ENCODE results near the gene MBOAT7. TPM values are rescaled to one million over a fixed set of nuclear protein-coding genes. Genes with fewer than 3 reads are reported as not detected.
A peak's percentile ranks its signal among the peaks of the same experiment; 100 is the strongest.
"Not testable (repeated sequence)": the region's sequence is repeated elsewhere in the genome, so short reads cannot be mapped to it uniquely, and the experiment has no call there.

The MBOAT7 gene
- total and polyA plus RNA-seq, 4 donors: 39.0 to 154 (median 73.3) TPM

GRCh38 chr19:54230031-54230430 lies 40.7 kb upstream of the MBOAT7 start:
- no peaks in the 10 kb centered on the region for H3K9me3 ChIP-seq (ENCODE audit: control insufficient read depth in 4 of 4, insufficient read depth in 3 of 4, low read length in 3 of 4)
- H3K4me3 ChIP-seq: no peak overlapping the region
- H3K4me1 ChIP-seq (ENCODE audit: control insufficient read depth in 5 of 5, insufficient read depth in 5 of 5, low read length in 5 of 5): no peaks in the 10 kb centered on the region
- no peak for TF ChIP-seq CTCF (IDR thresholded peaks at IDR 0.05; ENCODE audit: control extremely low read depth, extremely low read depth)
- H3K36me3 ChIP-seq (ENCODE audit: control insufficient read depth in 4 of 4, insufficient read depth in 4 of 4, low read length in 4 of 4): no peaks in the 10 kb centered on the region
- no peak for ATAC-seq (ENCODE audit: insufficient read depth, low FRiP score)
- DNase-seq: no peak
- no peak overlapping the region for H3K27ac ChIP-seq (ENCODE audit: low read depth in 1 of 2, low read length in 1 of 2)
- peak overlapping the region in 1 of 2 donors; percentile 16 for H3K9ac ChIP-seq (ENCODE audit: insufficient read depth in 1 of 2, low read length in 2 of 2)
- peaks cover 0 to 5% (median 0%) of the 10 kb centered on the region in 3 donors for H3K27me3 ChIP-seq (ENCODE audit: control insufficient read depth in 3 of 3, insufficient read depth in 3 of 3, low read length in 2 of 3)
- WGBS, 2 donors: 86 to 93% methylated on average over 7 of the region's 7 CpGs

- peaks cover 0 to 5% (median 0%) of the 10 kb centered on the region in 3 donors for H3K27me3 ChIP-seq (ENCODE audit: control insufficient read depth in 3 of 3, insufficient read depth in 3 of 3, low read length in 2 of 3)
- ATAC-seq (ENCODE audit: insufficient read depth, low FRiP score): no peak
- 88 to 92% methylated on average over 8 of the region's 8 CpGs for WGBS, 2 donors
- no peaks in the 10 kb centered on the region for H3K36me3 ChIP-seq (ENCODE audit: control insufficient read depth in 4 of 4, insufficient read depth in 4 of 4, low read length in 4 of 4)
- no peak overlapping the region for H3K4me3 ChIP-seq
- H3K4me1 ChIP-seq (ENCODE audit: control insufficient read depth in 5 of 5, insufficient read depth in 5 of 5, low read length in 5 of 5): no peaks in the 10 kb centered on the region
- TF ChIP-seq CTCF (IDR thresholded peaks at IDR 0.05; ENCODE audit: control extremely low read depth, extremely low read depth): no peak
- no peak overlapping the region for H3K9ac ChIP-seq (ENCODE audit: insufficient read depth in 1 of 2, low read length in 2 of 2)
- H3K27ac ChIP-seq (ENCODE audit: low read depth in 1 of 2, low read length in 1 of 2): no peak overlapping the region
- no peak for DNase-seq
- H3K9me3 ChIP-seq (ENCODE audit: control insufficient read depth in 4 of 4, insufficient read depth in 3 of 4, low read length in 3 of 4): no peaks in the 10 kb centered on the region
Measured at GRCh38 chr19:54229146-54229545, 39.8 kb upstream of the MBOAT7 start.

DNA sequence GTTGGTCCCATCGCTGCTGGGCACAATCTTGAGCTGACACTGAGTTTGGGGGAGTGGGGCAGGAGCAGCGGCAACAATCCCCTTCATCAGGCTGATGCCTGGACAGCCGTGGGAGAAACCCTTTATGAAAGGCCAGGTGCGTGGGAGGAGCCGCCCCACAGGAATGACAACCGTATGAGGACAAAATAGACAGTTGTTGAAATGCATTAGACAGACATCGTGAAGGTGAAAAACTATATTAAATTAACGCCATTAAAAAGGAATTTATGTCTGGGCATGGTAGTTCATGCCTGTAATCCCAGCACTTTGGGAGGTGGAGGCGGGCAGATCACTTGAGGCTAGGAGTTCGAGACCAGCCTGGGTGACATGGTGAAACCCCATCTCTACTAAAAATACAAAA lies 35.2 kb upstream of the MBOAT7 start:
- not testable (repeated sequence) for H3K4me3 ChIP-seq; H3K9ac ChIP-seq (ENCODE audit: insufficient read depth in 1 of 2, low read length in 2 of 2); DNase-seq; H3K36me3 ChIP-seq (ENCODE audit: control insufficient read depth in 4 of 4, insufficient read depth in 4 of 4, low read length in 4 of 4); ATAC-seq (ENCODE audit: insufficient read depth, low FRiP score); H3K27ac ChIP-seq (ENCODE audit: low read depth in 1 of 2, low read length in 1 of 2); H3K27me3 ChIP-seq (ENCODE audit: control insufficient read depth in 3 of 3, insufficient read depth in 3 of 3, low read length in 2 of 3); H3K9me3 ChIP-seq (ENCODE audit: control insufficient read depth in 4 of 4, insufficient read depth in 3 of 4, low read length in 3 of 4); H3K4me1 ChIP-seq (ENCODE audit: control insufficient read depth in 5 of 5, insufficient read depth in 5 of 5, low read length in 5 of 5)
- WGBS, 2 donors: 77 to 85% methylated on average over 9 to 10 of the region's 10 CpGs

- H3K4me3 ChIP-seq; H3K9me3 ChIP-seq (ENCODE audit: control insufficient read depth in 4 of 4, insufficient read depth in 3 of 4, low read length in 3 of 4); H3K27me3 ChIP-seq (ENCODE audit: control insufficient read depth in 3 of 3, insufficient read depth in 3 of 3, low read length in 2 of 3); H3K4me1 ChIP-seq (ENCODE audit: control insufficient read depth in 5 of 5, insufficient read depth in 5 of 5, low read length in 5 of 5); DNase-seq; ATAC-seq (ENCODE audit: insufficient read depth, low FRiP score); H3K36me3 ChIP-seq (ENCODE audit: control insufficient read depth in 4 of 4, insufficient read depth in 4 of 4, low read length in 4 of 4); H3K27ac ChIP-seq (ENCODE audit: low read depth in 1 of 2, low read length in 1 of 2); H3K9ac ChIP-seq (ENCODE audit: insufficient read depth in 1 of 2, low read length in 2 of 2): not testable (repeated sequence)
- WGBS, 2 donors: 42 to 51% methylated on average over 5 of the region's 5 CpGs
Measured at GRCh38 chr19:54223937-54224281, 34.5 kb upstream of the MBOAT7 start.

DNA sequence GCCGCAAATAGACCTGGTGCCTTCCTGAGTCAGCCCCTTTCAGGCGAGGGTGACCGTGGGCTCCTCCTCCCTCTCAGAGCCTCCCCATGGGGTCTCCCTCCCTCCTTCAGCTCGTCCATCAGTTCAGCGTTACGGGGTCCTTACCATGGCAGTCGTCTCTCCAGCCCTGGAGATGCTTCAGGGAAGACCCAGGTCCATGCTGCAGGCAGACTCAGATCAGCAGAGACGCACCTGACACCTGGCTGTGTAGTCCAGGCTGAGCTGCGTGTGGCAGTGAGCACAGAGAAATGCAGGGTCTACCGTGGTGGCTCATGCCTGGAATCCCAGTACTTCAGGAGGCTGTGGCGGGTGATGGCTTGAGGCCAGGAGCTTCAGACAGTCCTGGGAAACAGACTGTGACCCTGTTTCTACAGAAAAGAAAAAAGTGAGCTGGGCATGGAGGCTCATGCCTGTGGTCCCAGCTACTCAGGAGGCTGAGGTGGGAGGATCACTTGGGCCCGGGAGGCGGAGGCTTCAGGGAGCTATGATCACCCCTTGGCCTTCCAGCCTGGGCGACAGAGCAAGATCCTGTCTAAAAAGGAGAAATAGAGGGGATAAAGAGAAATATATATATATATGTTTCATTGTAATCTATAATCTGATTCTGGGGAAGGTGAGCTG lies 34.0 kb upstream of the MBOAT7 start:
- WGBS, 2 donors: 49 to 52% methylated on average over 14 of the region's 14 CpGs
- H3K36me3 ChIP-seq (ENCODE audit: control insufficient read depth in 4 of 4, insufficient read depth in 4 of 4, low read length in 4 of 4); DNase-seq; H3K9ac ChIP-seq (ENCODE audit: insufficient read depth in 1 of 2, low read length in 2 of 2); H3K9me3 ChIP-seq (ENCODE audit: control insufficient read depth in 4 of 4, insufficient read depth in 3 of 4, low read length in 3 of 4); H3K27me3 ChIP-seq (ENCODE audit: control insufficient read depth in 3 of 3, insufficient read depth in 3 of 3, low read length in 2 of 3); H3K4me3 ChIP-seq; H3K27ac ChIP-seq (ENCODE audit: low read depth in 1 of 2, low read length in 1 of 2); H3K4me1 ChIP-seq (ENCODE audit: control insufficient read depth in 5 of 5, insufficient read depth in 5 of 5, low read length in 5 of 5): not testable (repeated sequence)
- peak; percentile 13 for ATAC-seq (ENCODE audit: insufficient read depth, low FRiP score)

DNA sequence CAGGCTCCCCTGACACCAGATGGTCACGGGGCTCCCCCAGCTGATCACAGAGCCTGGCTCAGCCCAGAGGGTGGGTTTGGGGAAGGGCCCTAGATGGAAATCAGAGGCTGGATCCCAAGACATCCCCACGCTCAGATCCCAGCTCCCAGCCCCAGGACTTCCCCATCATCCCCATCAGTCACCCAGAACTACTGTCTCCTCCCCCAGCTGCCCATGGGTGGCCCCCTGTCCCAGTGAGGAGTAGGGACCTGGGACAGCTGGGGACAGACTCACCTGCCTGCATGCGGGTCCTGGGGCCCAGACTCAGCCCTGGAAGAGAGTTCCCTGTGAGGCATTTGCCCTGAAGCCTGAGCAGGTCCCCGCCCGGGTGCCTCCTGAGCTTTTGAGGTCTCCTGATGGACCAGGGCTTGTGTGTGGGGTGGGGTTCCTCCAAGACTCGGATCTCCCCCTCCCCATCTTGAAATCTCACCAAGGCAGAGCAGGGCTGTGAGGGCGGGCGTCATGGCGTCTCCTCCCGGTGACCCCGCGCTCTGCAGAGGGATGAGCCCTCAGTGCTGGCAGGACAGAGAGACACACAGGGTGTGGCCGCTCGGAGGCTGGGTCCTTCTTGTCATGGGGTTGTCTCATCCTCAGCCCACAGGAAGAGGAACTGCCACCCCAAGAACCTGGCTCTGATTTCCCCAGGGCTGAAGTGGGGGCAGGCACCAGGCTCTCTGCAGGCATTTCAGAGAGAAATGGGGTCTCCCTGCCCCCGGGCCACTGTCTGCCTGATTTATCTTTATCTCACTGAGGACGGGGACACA lies 33.3 kb upstream of the MBOAT7 start, which contains the start of gene LILRB3:
LILRB3 (minus strand) TSS at position 534 of the 803 bp plus-strand sequence; CDS start at position 503, 31 bp downstream.
- H3K4me1 ChIP-seq (ENCODE audit: control insufficient read depth in 5 of 5, insufficient read depth in 5 of 5, low read length in 5 of 5); H3K9me3 ChIP-seq (ENCODE audit: control insufficient read depth in 4 of 4, insufficient read depth in 3 of 4, low read length in 3 of 4); H3K4me3 ChIP-seq; DNase-seq; H3K9ac ChIP-seq (ENCODE audit: insufficient read depth in 1 of 2, low read length in 2 of 2); H3K36me3 ChIP-seq (ENCODE audit: control insufficient read depth in 4 of 4, insufficient read depth in 4 of 4, low read length in 4 of 4); H3K27ac ChIP-seq (ENCODE audit: low read depth in 1 of 2, low read length in 1 of 2); H3K27me3 ChIP-seq (ENCODE audit: control insufficient read depth in 3 of 3, insufficient read depth in 3 of 3, low read length in 2 of 3): not testable (repeated sequence)
- WGBS, 2 donors: 57 to 58% methylated on average over 14 to 16 of the region's 16 CpGs
- ATAC-seq (ENCODE audit: insufficient read depth, low FRiP score): peak; percentile 55

Measured in lung (tissue), 12 donors.